ENCODE results near the gene KIRREL2.
"Not testable (repeated sequence)": the region's sequence is repeated elsewhere in the genome, so short reads cannot be mapped to it uniquely, and the experiment has no call there.

The KIRREL2 gene

GRCh38 chr19:35856546-35857149 lies at the start of gene KIRREL2:
Gene KIRREL2, plus strand, starts transcription at chr19:35856911. Its CDS starts 209 bp downstream, at chr19:35857120.
- DNase-seq: peak; percentile 59

GRCh38 chr19:35807633-35808032 lies 49.1 kb upstream of the KIRREL2 start:
- DNase-seq: no peak

GRCh38 chr19:35811317-35812219 lies 45.1 kb upstream of the KIRREL2 start:
- no peak for DNase-seq

GRCh38 chr19:35812220-35813042 lies 44.3 kb upstream of the KIRREL2 start, which contains the start of gene PRODH2:
Gene PRODH2, minus strand, starts transcription at chr19:35812845. Its CDS starts 40 bp downstream, at chr19:35812805.
- no peak for DNase-seq

- no peak for DNase-seq
These were observed 43.4 kb upstream of the KIRREL2 start for GRCh38 chr19:35813043-35813890.

GRCh38 chr19:35816262-35816661 lies 40.4 kb upstream of the KIRREL2 start:
- peak; percentile 89 for DNase-seq

GRCh38 chr19:35816846-35817245 lies 39.9 kb upstream of the KIRREL2 start:
- DNase-seq: peak; percentile 17

- DNase-seq: no peak
These were observed 38.3 kb upstream of the KIRREL2 start for GRCh38 chr19:35818445-35818844.

- no peak for DNase-seq
These were observed 34.1 kb upstream of the KIRREL2 start for GRCh38 chr19:35822579-35822978.

GRCh38 chr19:35824150-35824549 lies 32.6 kb upstream of the KIRREL2 start:
- no peak for DNase-seq

- no peak for DNase-seq
These were observed 27.9 kb upstream of the KIRREL2 start for GRCh38 chr19:35828692-35829301.

- no peak for DNase-seq
These were observed 25.7 kb upstream of the KIRREL2 start for GRCh38 chr19:35830986-35831385.

GRCh38 chr19:35832054-35832453 lies 24.7 kb upstream of the KIRREL2 start:
- no peak for DNase-seq

GRCh38 chr19:35833972-35834371 lies 22.7 kb upstream of the KIRREL2 start:
- DNase-seq: no peak

- DNase-seq: not testable (repeated sequence)
These were observed 20.6 kb upstream of the KIRREL2 start for GRCh38 chr19:35836096-35836495.

GRCh38 chr19:35841961-35842595 lies 14.6 kb upstream of the KIRREL2 start:
- no peak for DNase-seq

- DNase-seq: no peak
These were observed 13.9 kb upstream of the KIRREL2 start for GRCh38 chr19:35842666-35843272.

GRCh38 chr19:35843676-35844481 lies 12.8 kb upstream of the KIRREL2 start:
- DNase-seq: peak; percentile 15

- no peak for DNase-seq
These were observed 12.1 kb upstream of the KIRREL2 start for GRCh38 chr19:35844482-35845214.

Measured in NCI-H69 (cell line).